Loucy (cell line): ENCODE data around the gene PANK1.

Experiments
- H2AFZ ChIP-seq: fragments of 200-600 bp; sonication (generic); 2 replicates; pipeline ENCODE4 v1.6.0; 2016; ENCODE audit warnings: antibody characterized with exemption, mild to moderate bottlenecking, low read length, moderate library complexity
- H3F3A ChIP-seq: fragments of 200-600 bp; 2 replicates; pipeline ENCODE4 v1.6.0; 2016; ENCODE audit warnings: antibody characterized with exemption, low read depth, mild to moderate bottlenecking
- H3K27me3 ChIP-seq: fragments of 200-600 bp; sonication (generic); 2 replicates; pipeline ENCODE4 v1.6.1; 2014; ENCODE audit warnings: low read length, mild to moderate bottlenecking; ENCODE audit not compliant: insufficient read depth, poor library complexity, severe bottlenecking
- H3K36me3 ChIP-seq: fragments of 200-600 bp; sonication (generic); 2 replicates; pipeline ENCODE4 v1.6.1; 2016; ENCODE audit warnings: low read length; ENCODE audit not compliant: insufficient read depth
- H3K4me1 ChIP-seq: fragments of 200-600 bp; sonication (generic); 2 replicates; pipeline ENCODE4 v1.5.1; 2014; ENCODE audit warnings: low read length, mild to moderate bottlenecking; ENCODE audit not compliant: insufficient read depth, poor library complexity, severe bottlenecking
- H3K4me2 ChIP-seq: fragments of 200-600 bp; sonication (generic); 2 replicates; pipeline ENCODE4 v1.6.0; 2014; ENCODE audit warnings: antibody characterized with exemption, low read length, low read depth, mild to moderate bottlenecking; ENCODE audit not compliant: poor library complexity, severe bottlenecking
- H3K4me3 ChIP-seq: fragments of 200-600 bp; sonication (generic); 2 replicates; pipeline ENCODE4 v1.5.1; 2014; ENCODE audit warnings: low read length, mild to moderate bottlenecking, mixed read lengths; ENCODE audit not compliant: poor library complexity, severe bottlenecking
- H3K79me2 ChIP-seq: fragments of 200-600 bp; sonication (generic); 2 replicates; pipeline ENCODE4 v1.6.1; 2014; ENCODE audit warnings: low read length; ENCODE audit not compliant: insufficient read depth
- H3K9ac ChIP-seq: fragments of 200-600 bp; sonication (generic); 2 replicates; pipeline ENCODE4 v1.6.0; 2014; ENCODE audit warnings: mild to moderate bottlenecking, low read depth, low read length, moderate library complexity; ENCODE audit not compliant: poor library complexity, severe bottlenecking
- H3K9me2 ChIP-seq: fragments of 200-600 bp; sonication (generic); replicated peaks from 2 replicates; pipeline ENCODE4 v1.6.1; 2016; ENCODE audit warnings: low read depth, low read length, mixed read lengths
- H3K9me3 ChIP-seq: fragments of 200-600 bp; sonication (generic); 2 replicates; pipeline ENCODE4 v1.6.1; 2014; ENCODE audit warnings: mild to moderate bottlenecking, antibody characterized with exemption, low read length, low read depth; ENCODE audit not compliant: insufficient read depth
- H4K20me1 ChIP-seq: fragments of 200-600 bp; sonication (generic); 2 replicates; pipeline ENCODE4 v1.6.0; 2014; ENCODE audit warnings: antibody characterized with exemption, low read length, mild to moderate bottlenecking; ENCODE audit not compliant: insufficient read depth, poor library complexity, severe bottlenecking
- CTCF ChIP-seq: fragments of 200-600 bp; sonication (generic); conservative IDR thresholded peaks from 2 replicates; pipeline ENCODE4 v1.5.1; 2014; ENCODE audit warnings: mild to moderate bottlenecking, antibody characterized with exemption, low read length
- EZH2phosphoT487 ChIP-seq: fragments of 200-600 bp; IDR thresholded peaks from 2 replicates; pipeline ENCODE4 v1.6.1; 2018; ENCODE audit warnings: antibody characterized with exemption, mild to moderate bottlenecking, moderate library complexity, borderline replicate concordance

The PANK1 gene

GRCh38 chr10:89652806-89653370 lies 7.8 kb upstream of the PANK1 start:
- TF ChIP-seq EZH2phosphoT487 (no peak), CTCF (no peak)
- Histone ChIP-seq H3K9me2 (no peaks in the 10 kb centered on the region), H3K4me1 (peaks cover 32% of the 10 kb centered on the region), H3K9me3 (no peaks in the 10 kb centered on the region), H3K4me3 (peak overlapping the region; percentile 46), H3K36me3 (no peaks in the 10 kb centered on the region), H4K20me1 (no peaks in the 10 kb centered on the region), H3K27me3 (no peaks in the 10 kb centered on the region), H3F3A (no peaks in the 10 kb centered on the region), H3K4me2 (peak overlapping the region; percentile 52), H3K79me2 (no peaks in the 10 kb centered on the region), H3K9ac (no peak overlapping the region), H2AFZ (no peak overlapping the region)

DNA sequence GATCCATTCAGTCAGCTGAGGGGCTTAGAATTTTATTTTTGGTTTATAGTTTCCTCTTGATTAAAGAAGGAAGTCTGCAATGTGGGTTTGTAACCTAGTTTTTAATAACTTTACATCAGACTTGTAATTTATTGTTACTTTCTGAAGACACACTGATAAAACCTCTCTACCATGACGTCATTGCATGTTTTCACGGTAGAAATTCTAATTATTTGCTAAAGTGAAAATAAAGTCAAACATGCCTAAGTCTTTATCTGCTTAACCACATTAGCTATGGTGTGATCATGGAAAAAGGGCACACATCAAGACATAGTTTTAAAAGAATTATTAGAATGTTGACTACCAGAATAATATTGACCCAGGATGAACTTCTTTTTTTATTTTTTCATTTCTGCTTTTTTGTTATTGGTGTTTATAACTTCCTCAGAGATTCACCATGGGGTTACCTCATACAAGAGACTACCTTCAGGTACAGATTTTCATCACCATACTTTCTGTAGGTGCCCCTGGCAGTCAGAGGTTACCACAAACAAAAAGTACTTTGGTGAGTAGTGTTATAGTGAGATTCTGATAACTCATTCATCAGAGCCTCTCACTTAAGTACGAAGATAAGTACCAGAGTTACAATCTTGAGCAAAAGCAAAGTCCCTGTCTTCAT lies 7.0 kb upstream of the PANK1 start:
- peak overlapping the region; percentile 43 for H3K4me2 ChIP-seq
- H3K79me2 ChIP-seq = no peaks in the 10 kb centered on the region
- no peaks in the 10 kb centered on the region for H3K27me3 ChIP-seq
- peaks cover 32% of the 10 kb centered on the region for H3K4me1 ChIP-seq
- TF ChIP-seq CTCF (no peak), EZH2phosphoT487 (no peak)
- no peaks in the 10 kb centered on the region for H3F3A ChIP-seq
- no peaks in the 10 kb centered on the region for H3K9me3 ChIP-seq
- peak overlapping the region; percentile 46 for H3K4me3 ChIP-seq
- no peak overlapping the region; the same call in 1 of the 2 replicates for H2AFZ ChIP-seq
- H4K20me1 ChIP-seq = no peaks in the 10 kb centered on the region
- H3K36me3 ChIP-seq = no peaks in the 10 kb centered on the region
- H3K9me2 ChIP-seq = no peaks in the 10 kb centered on the region
- no peak overlapping the region for H3K9ac ChIP-seq

DNA sequence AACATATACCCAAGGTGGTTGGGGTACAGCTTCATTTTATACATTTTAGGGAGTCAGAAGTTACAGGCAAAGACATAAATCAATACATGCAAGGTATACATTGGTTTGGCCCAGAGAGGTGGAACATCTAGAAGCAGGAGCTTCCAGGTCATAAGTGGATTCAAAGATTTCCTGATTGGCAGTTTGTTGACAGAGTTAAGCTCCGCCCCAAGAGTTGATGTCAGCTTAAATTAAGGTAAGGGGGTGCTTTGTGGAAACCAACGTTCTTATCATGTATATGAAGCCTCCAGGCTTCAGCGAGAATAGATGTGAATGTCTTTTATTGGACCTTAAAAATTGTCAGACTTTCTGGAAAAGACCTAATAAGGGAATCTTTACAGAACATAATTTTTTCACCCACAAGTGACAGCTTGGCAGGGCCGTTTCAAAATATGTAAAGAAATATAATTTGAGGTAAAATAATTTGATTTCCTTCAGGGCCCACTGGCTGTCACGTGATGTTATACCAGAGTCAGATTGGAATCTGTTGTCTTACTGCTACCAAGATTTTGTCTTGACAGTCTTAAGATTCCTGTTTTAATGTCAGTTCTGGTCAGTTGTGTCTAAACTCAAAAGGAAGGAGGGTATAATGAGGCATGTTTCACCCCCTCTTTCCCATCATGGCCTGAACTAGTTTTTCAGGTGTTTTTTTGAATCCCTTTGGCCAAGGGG lies 6.3 kb upstream of the PANK1 start:
- Histone ChIP-seq H2AFZ (no peak overlapping the region), H4K20me1 (no peaks in the 10 kb centered on the region), H3K36me3 (no peaks in the 10 kb centered on the region), H3F3A (no peaks in the 10 kb centered on the region), H3K4me2 (peak overlapping the region; percentile 43), H3K9me3 (no peaks in the 10 kb centered on the region), H3K27me3 (no peaks in the 10 kb centered on the region), H3K79me2 (no peaks in the 10 kb centered on the region), H3K9me2 (no peaks in the 10 kb centered on the region), H3K9ac (no peak overlapping the region), H3K4me3 (no peak overlapping the region), H3K4me1 (peaks cover 35% of the 10 kb centered on the region)
- TF ChIP-seq EZH2phosphoT487 (no peak), CTCF (no peak)
